Retinal pigment epithelial cell (primary cell): ENCODE results near the gene WBP2.

Source experiments
- DNase-seq: peaks from one replicate; pipeline ENCODE4 v3.0.0-alpha.2; 2010; ENCODE audit warnings: low read depth
- H3K4me3 ChIP-seq: 2 replicates; pipeline ENCODE4 v1.5.1; 2011; ENCODE audit warnings: mild to moderate bottlenecking, low read length, control low read depth, moderate library complexity
- TF ChIP-seq, protein P1 (sequence below): conservative IDR thresholded peaks from 2 replicates; pipeline ENCODE4 v1.5.1; 2011; ENCODE audit warnings: low read depth, low read length, control low read depth, inconsistent platforms

The WBP2 gene

DNA sequence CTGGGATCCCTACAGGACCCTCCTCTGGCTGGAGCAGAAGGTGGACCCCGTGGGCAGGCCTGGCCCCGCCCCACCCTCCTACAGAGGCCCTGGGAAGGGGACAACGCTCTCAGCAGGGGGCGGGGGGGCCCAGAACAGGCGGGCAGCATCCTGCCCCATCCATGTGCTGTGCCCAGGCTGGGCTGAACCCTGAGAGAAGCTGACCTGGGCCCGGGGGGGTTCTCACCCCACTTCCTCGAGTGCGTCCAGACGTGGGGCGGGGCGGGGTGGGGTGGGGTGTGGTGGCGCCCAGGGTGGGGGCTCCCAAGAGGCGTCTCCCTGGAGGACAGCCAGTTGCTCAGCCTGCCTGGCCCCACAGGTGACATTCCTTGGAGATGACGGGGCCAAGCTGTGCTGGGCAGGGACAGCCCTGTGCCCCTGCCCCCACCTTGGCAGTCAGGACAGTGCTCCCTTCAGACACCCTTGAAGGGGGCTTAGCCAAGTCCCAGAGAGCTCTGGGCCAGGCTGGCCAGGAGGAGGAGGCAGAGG lies 10.5 kb downstream of the WBP2 start:
- DNase-seq, result peak; percentile 94
- H3K4me3 ChIP-seq, result peak overlapping the region; percentile 44
- TF ChIP-seq, protein P1, sequence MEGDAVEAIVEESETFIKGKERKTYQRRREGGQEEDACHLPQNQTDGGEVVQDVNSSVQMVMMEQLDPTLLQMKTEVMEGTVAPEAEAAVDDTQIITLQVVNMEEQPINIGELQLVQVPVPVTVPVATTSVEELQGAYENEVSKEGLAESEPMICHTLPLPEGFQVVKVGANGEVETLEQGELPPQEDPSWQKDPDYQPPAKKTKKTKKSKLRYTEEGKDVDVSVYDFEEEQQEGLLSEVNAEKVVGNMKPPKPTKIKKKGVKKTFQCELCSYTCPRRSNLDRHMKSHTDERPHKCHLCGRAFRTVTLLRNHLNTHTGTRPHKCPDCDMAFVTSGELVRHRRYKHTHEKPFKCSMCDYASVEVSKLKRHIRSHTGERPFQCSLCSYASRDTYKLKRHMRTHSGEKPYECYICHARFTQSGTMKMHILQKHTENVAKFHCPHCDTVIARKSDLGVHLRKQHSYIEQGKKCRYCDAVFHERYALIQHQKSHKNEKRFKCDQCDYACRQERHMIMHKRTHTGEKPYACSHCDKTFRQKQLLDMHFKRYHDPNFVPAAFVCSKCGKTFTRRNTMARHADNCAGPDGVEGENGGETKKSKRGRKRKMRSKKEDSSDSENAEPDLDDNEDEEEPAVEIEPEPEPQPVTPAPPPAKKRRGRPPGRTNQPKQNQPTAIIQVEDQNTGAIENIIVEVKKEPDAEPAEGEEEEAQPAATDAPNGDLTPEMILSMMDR, result peak; percentile 24

DNA sequence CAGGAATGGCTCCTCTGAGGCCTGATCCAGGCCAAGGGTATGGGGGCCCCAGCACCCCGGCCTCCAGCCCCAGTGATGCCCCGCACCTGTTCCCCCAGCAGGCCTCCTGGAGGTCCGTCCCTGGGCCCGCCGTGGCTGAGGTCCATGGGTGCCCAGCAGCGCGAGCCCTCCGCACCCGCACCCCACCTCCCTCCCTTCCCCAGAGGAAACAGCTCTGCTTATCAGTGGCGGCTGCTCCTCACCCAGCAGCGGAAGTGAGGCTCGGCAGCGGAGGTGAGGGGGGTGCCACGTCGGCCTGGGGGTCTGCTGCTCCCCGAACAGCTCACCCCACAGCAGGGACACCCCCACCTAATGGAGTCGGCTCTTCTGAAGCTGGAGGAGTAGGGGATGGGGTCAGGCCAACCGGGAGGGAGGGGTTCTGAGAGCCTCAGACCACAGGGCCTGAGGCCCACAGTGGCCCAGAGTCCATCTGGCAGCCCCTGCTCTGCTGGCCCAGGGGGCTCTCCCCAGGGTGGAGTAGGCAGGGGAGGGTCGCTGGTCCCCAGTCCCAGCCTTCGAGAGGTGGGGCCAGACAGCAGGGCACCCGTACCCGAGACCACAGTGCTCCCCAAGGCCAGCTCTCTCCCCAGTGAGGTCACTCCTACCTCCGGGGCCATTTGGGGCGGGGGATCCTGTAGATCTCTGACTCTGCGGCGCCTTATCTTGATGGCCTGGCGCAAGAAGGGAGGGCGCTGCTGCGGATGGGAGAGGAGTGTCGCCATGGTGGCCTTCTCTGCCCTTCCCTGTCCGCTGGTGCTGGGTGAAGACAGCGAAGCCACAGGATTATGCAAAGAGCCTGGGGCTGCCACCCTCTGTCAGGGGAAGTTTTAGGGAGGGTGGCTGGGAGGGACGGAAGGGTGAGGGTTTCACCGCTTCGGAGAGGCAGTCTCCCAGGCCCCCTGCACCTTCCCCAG lies 11.3 kb downstream of the WBP2 start, which contains the start of gene UNC13D:
UNC13D (minus strand) TSS at position 828 of the 953 bp plus-strand sequence; CDS start at position 761, 67 bp downstream.
- H3K4me3 ChIP-seq, result peak within 1 kb of the TSS; percentile 44
- TF ChIP-seq, protein P1, result no peak
- no peak for DNase-seq

DNA sequence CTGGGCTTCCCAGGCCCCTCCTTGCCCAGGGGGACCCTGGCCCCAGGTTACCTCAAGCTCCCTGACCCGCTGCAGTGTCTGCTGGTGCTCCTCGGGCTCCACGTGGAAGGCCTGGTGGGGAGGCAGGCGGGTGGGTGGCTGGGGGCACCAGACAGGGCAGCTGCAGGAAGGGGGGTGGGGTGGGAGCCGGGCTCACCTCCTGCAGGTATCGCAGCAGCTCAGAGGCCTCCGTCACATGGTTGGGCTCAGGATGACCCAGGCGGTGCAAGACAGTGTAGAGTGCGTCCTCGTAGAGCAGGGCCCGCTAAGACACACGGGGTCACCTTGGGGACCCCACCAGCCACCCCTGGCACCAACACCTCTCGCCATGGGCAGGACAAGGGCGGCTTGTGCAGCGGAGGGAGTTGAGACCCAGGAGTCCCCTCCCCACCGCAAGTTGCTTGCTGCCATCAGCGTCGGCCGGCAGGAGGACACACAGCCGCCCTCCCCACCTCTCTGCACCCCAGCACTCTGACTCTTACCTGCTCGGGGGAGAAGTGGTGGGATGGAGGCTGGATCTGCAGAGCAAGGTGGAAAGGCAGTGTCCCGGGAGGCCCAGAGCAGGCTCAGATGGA lies 12.1 kb downstream of the WBP2 start:
- peak overlapping the region; percentile 44 for H3K4me3 ChIP-seq
- no peak for DNase-seq
- TF ChIP-seq, protein P1, result no peak

DNA sequence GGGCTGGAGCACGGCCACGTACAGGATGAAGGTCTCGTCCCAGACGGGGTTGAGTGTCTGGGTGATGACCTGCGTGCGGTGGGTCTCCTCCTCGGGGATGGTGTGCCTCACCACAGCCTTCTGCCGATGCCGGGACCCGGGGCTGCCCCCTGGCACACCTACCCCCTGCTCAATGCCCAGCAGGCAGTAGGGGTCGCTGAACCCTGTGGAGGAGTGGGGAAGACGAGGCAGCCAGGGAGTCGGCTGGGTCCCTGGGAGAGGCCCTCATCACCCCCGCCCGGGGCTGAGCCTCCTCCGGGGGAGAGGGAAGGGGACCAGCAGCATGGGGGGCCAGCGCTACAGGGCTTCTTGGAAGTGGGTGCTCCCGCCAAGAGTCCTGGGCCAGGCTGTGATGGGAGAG lies 12.7 kb downstream of the WBP2 start:
- H3K4me3 ChIP-seq, result no peak overlapping the region
- DNase-seq, result no peak
- TF ChIP-seq, protein P1, result no peak

DNA sequence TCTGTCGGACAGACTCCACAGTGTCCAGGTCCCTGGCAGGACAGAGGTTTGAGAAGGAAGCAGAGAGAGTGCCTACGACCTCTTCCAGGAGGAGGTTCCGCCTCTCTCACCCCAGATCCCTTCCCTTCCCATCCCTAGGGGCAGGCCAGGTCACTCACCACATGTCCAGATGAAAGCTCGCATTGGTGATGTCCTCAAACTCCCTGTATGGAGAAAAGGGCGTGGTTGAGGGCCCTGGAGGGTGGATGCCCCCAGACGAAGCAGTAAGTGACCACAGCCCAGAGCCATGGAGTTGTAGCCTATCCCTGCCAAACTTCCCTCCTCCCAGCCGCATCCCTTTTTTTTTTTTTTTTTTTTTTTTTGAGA lies 14.4 kb downstream of the WBP2 start:
- no peak for DNase-seq
- no peak overlapping the region for H3K4me3 ChIP-seq
- TF ChIP-seq, protein P1, result no peak

DNA sequence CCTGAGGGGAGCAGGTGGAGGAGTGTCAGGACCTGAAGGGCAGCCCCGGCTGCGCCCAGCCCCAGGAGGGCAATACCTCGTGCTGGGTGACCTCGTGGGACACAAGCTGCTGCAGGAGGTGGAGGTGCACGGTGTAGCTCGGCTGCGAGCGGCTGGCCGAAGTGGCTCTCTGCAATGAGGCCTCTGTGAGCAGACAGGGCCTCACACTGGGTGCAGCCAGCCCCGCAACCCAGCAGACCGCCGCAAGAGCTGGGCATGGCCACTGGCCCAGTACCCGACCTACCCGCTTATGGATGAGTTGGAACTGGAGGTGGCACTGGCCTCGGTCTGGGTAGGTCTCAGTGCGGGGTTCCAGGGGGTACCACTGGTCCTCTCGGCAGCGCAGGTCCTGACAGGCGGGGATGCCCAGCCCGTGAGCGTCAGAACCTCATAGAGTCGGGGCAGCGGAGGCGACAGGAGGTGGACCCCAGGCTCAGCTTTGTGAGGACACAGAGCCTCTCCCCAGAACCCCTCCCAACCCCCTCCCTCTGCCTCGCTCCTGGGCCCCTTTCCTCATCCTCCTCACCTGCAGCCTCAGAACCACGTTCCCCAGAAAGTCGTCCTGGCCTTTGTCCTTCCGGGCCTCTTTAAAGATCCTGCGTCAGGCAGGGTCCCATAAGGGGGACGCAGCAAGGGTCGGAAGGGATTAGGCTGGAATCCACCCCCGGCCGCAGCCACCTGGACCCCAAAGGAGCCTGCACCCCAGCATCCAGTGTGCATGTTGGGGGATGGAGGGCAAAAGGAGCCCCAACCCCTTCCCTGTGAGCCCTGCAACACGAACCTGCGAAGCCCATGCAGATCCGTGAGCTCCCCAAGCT lies 15.0 kb downstream of the WBP2 start:
- no peak for DNase-seq
- no peak overlapping the region for H3K4me3 ChIP-seq
- TF ChIP-seq, protein P1, result no peak
